Right lobe of liver (tissue), 4 donors: ENCODE measurements around the gene CROCC2.

ENCODE experiments used
- POLR2A ChIP-seq: fragments of 450-650 bp; IDR thresholded peaks from one replicate; pipeline ENCODE4 v1.6.1; 2017; ENCODE audit warnings: antibody characterized with exemption, mild to moderate bottlenecking
- TF ChIP-seq, protein P1 (sequence below), 4 donors: fragments of 200-600 bp in 3 of 4; fragments of 450-650 bp in 1 of 4; IDR thresholded peaks; one replicate each; pipeline versions ENCODE4 v1.5.1 to v1.8.0; 2016 to 2022; ENCODE audit warnings: antibody characterized with exemption in 4 of 4, mild to moderate bottlenecking in 2 of 4
- donor health status: DM: no; HTN: no; CAD: no.
- donor health status: DM: no; HTN: no; CAD: no.
- donor health status: DM: no; HTN: yes; CAD: no.

- TF ChIP-seq, protein P1, sequence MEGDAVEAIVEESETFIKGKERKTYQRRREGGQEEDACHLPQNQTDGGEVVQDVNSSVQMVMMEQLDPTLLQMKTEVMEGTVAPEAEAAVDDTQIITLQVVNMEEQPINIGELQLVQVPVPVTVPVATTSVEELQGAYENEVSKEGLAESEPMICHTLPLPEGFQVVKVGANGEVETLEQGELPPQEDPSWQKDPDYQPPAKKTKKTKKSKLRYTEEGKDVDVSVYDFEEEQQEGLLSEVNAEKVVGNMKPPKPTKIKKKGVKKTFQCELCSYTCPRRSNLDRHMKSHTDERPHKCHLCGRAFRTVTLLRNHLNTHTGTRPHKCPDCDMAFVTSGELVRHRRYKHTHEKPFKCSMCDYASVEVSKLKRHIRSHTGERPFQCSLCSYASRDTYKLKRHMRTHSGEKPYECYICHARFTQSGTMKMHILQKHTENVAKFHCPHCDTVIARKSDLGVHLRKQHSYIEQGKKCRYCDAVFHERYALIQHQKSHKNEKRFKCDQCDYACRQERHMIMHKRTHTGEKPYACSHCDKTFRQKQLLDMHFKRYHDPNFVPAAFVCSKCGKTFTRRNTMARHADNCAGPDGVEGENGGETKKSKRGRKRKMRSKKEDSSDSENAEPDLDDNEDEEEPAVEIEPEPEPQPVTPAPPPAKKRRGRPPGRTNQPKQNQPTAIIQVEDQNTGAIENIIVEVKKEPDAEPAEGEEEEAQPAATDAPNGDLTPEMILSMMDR (IDR thresholded peaks at IDR 0.05): no peak
- no peak for TF ChIP-seq POLR2A
Measured at GRCh38 chr2:240893363-240893844, 12.7 kb upstream of the CROCC2 start.
